Measurements from ENCODE around the gene PPP3R2.

GRCh38 chr9:101636247-101636646, 41.5 kb upstream of the PPP3R2 start:
- no peak for TF ChIP-seq CTCF (conservative IDR thresholded peaks at IDR 0.05 in 1 of 2, IDR thresholded peaks at IDR 0.05 in 1 of 2; ENCODE audit: extremely low read depth in 1 of 2, insufficient read depth in 1 of 2, low read depth in 1 of 2, low read length in 2 of 2)
- no peak for TF ChIP-seq EZH2 (IDR thresholded peaks at IDR 0.05; ENCODE audit: borderline replicate concordance, low read length)
